HCT116 (cell line): ENCODE results near the gene FCHSD2.

ENCODE experiments used
- CBX3 ChIP-seq: IDR thresholded peaks from 2 replicates; pipeline ENCODE4 v1.6.1; 2012; ENCODE audit warnings: low read depth
- EZH2phosphoT487 ChIP-seq: fragments of 200-600 bp; IDR thresholded peaks from 2 replicates; pipeline ENCODE4 v1.6.1; 2018; ENCODE audit warnings: antibody characterized with exemption, borderline replicate concordance
- JUND ChIP-seq: IDR thresholded peaks from 2 replicates; pipeline ENCODE4 v1.6.1; 2012
- POLR2A ChIP-seq: IDR thresholded peaks from 2 replicates; pipeline ENCODE4 v1.7.0; 2011; ENCODE audit warnings: borderline replicate concordance; ENCODE audit not compliant: insufficient read depth, insufficient read length; ENCODE audit errors: extremely low read depth
- POLR2AphosphoS5 ChIP-seq: IDR thresholded peaks from 2 replicates; pipeline ENCODE4 v1.6.1; 2011; ENCODE audit warnings: mild to moderate bottlenecking, low read depth, low read length, moderate library complexity
- YY1 ChIP-seq: IDR thresholded peaks from 2 replicates; pipeline ENCODE4 v1.6.1; 2011; ENCODE audit warnings: low read length, low read depth, moderate library complexity, mild to moderate bottlenecking; ENCODE audit not compliant: insufficient replicate concordance; ENCODE audit errors: extremely low read depth
- TF ChIP-seq, protein P1 (sequence below), 3 experiments: fragments of 200-600 bp in 1 of 3; sonication (generic) in 1 of 3; IDR thresholded peaks in 2 of 3; conservative IDR thresholded peaks in 1 of 3; 2 replicates each; pipeline ENCODE4 v1.5.1; 2012 to 2017; ENCODE audit warnings: low read depth in 2 of 3, low read length in 2 of 3, antibody characterized with exemption in 1 of 3, borderline replicate concordance in 1 of 3, control low read depth in 1 of 3, mild to moderate bottlenecking in 1 of 3, mixed read lengths in 1 of 3, mixed run types in 1 of 3, moderate library complexity in 1 of 3; ENCODE audit not compliant: insufficient read depth in 1 of 3
- TF ChIP-seq, protein P2 (sequence below): IDR thresholded peaks from 2 replicates; pipeline ENCODE4 v1.6.1; 2012

DNA sequence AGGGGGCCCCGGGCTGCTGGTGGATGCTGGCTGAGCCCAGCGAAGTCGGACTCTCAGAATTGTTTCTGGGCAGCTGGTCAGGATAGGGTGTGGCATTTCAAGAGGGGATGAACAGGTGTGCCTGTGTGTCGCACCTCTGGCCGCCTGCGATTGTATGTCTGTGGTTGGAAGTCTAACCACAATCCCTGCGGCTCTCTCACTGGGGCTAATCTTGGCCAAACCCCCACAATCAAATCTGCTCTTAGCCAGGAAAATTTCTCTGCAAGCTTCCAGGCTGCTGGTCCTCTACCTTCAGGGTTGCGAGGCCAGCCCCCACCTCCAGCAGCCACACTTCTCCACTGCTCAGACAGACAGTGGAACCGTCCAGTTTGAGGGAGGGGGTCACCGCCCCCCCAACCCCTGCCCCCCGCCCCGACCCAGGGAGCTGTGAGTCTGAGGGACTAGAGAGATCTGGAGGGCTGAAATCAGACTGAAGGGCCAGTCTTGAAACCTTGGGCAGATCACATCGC is 327.0 kb downstream of the FCHSD2 start:
- TF ChIP-seq, protein P1, sequence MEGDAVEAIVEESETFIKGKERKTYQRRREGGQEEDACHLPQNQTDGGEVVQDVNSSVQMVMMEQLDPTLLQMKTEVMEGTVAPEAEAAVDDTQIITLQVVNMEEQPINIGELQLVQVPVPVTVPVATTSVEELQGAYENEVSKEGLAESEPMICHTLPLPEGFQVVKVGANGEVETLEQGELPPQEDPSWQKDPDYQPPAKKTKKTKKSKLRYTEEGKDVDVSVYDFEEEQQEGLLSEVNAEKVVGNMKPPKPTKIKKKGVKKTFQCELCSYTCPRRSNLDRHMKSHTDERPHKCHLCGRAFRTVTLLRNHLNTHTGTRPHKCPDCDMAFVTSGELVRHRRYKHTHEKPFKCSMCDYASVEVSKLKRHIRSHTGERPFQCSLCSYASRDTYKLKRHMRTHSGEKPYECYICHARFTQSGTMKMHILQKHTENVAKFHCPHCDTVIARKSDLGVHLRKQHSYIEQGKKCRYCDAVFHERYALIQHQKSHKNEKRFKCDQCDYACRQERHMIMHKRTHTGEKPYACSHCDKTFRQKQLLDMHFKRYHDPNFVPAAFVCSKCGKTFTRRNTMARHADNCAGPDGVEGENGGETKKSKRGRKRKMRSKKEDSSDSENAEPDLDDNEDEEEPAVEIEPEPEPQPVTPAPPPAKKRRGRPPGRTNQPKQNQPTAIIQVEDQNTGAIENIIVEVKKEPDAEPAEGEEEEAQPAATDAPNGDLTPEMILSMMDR (IDR thresholded peaks at IDR 0.05 in 2 of 3, conservative IDR thresholded peaks at IDR 0.05 in 1 of 3; ENCODE audit: borderline replicate concordance in 1 of 3, insufficient read depth in 1 of 3, low read depth in 2 of 3, low read length in 2 of 3) = no peak
- TF ChIP-seq, protein P2, sequence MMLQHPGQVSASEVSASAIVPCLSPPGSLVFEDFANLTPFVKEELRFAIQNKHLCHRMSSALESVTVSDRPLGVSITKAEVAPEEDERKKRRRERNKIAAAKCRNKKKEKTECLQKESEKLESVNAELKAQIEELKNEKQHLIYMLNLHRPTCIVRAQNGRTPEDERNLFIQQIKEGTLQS = no peak
- TF ChIP-seq CBX3 (no peak), YY1 (no peak), POLR2AphosphoS5 (no peak), POLR2A (no peak), EZH2phosphoT487 (no peak), JUND (no peak)
